GM19099 (cell line): Measurements from ENCODE around the gene SOS1.

Experiments used
- POLR2A ChIP-seq: IDR thresholded peaks from 3 replicates; pipeline ENCODE4 v1.6.1; 2011; ENCODE audit warnings: low read depth; ENCODE audit not compliant: insufficient read length; ENCODE audit errors: extremely low read depth

Gene SOS1

GRCh38 chr2:38947241-38948239 lies 173.3 kb downstream of the SOS1 start:
- TF ChIP-seq POLR2A, result no peak

DNA sequence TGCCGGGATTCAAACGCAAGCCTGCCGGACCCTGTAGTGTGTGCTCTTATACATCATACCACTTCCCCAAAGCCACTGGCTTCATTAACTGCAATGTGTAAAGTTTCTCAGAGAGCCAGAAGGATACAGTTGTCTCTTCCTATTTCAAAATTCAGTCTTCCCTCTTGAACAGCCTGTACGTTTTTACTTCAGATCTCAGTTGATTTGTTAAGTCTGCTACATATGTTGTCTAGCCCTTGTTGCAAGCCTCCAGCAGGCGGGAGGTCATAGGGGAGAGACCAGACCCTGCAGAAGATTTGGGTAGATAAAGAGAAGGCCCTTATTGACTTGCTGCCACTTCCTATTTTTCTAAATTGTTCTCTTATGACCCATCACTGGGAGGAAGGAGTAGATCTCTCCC lies 174.9 kb downstream of the SOS1 start:
- no peak for TF ChIP-seq POLR2A

GRCh38 chr2:38945372-38945771 lies 175.5 kb downstream of the SOS1 start:
- TF ChIP-seq POLR2A, result no peak

DNA sequence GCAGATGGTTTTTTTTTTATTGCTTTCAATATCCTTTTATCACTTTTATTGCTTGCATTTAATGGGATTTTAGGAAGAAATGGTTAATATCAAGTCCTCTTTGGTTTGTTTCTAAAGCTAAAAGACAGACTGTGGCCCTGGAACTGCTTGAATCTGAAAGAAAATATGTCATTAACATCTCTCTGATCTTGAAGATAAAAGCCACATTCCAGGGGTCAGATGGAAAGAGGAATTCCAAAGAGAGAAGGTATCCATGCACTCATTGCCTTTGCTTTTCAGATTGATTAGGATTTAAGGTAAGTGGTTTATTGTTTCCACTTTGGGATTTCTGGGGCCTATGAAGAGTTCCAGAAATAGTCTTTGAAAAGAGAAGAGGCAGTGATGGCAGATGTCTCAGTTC lies 177.1 kb downstream of the SOS1 start:
- no peak for TF ChIP-seq POLR2A

- TF ChIP-seq POLR2A, result no peak
Measured at GRCh38 chr2:38940746-38941145, 180.1 kb downstream of the SOS1 start.

DNA sequence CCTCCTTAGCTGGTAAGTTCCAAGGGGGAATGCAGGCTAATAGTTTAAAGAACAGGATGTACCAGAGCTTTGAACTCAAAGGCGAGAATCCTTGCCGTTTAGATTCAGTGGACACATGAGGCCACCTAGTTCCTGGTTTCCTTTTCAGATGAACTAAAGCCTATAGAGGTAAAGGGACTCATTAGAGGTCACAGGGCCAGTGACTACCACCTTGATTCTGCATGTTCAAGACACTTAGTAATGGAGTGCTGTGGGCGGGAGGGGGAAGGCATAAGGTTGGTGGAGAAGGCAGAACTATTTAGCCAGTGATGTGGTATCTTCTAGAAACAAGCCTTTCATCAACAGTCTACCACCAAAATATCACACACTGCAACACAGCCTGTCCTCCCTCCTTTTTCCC lies 183.3 kb downstream of the SOS1 start:
- no peak for TF ChIP-seq POLR2A

- TF ChIP-seq POLR2A, result no peak
Measured at GRCh38 chr2:38935568-38936172, 185.2 kb downstream of the SOS1 start.

DNA sequence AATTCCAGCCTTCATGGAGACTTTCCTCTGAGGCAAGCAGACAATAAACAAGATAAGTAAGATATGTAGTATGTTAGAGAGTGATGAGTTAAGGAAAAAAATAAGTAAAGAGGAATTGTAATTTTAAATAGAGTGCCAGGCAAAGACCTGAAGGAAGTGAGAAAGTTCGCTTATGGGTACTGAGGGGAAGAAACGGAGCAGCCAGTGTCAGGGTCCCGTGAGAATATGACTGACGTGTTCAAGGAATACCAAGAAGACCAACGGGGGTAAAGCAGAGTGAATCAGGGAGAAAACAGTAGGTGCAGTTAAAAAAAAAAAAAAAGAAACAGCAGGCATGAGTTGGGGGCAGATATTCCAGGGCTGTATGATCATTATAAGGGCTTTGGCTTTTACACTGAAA lies 186.1 kb downstream of the SOS1 start:
- TF ChIP-seq POLR2A, result no peak

- no peak for TF ChIP-seq POLR2A
Measured at GRCh38 chr2:38933653-38934052, 187.2 kb downstream of the SOS1 start.

DNA sequence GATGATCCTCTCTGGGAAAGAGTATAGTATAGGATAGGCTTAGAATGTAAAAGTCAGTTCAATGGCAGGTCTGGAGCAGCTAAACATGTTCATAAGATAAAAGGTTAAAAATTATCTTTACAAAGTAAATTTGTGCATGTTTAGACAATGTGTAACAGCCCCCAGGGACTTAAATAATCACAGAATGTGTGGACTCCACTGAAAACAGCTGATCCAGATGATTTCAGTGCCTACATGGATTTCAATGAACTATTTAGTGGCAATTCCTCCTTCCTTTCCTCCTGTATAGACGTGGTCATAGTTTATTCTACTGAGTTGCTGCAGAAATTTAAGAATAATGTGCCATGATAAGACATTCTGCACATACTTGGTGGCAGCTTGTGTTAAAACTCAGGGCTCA lies 188.3 kb downstream of the SOS1 start:
- no peak for TF ChIP-seq POLR2A
